Urothelium cell line (cell line): ENCODE measurements around the gene CCDC81.

Experiments used
- DNase-seq: peaks from one replicate; pipeline ENCODE4 v3.0.0; 2011; ENCODE audit warnings: low spot score, mixed read lengths
- FAIRE-seq: peaks from 2 replicates; lab custom pipeline; 2011; peaks lifted over from hg19 to GRCh38; lab: Jason Lieb, UNC

CCDC81 gene

DNA sequence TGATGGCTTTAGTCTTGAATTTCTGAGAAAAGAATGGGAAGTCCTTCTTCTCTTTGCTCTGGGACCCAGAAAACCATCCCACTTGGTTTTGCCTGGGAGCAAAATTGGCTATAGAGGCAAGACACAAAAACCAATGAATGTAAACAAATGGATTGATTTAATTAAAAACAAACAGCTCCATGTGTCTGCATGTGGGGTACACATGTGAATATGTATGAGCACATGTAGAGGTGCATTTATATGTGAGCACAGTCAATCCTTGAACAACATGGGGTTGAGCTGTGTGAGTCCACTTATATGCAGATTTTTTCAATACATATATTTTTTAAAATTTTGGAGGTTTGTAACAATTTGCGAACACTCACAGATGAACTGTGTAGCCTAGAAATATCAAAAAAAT lies 87.2 kb downstream of the CCDC81 start:
- DNase-seq = no peak
- FAIRE-seq = no peak

DNA sequence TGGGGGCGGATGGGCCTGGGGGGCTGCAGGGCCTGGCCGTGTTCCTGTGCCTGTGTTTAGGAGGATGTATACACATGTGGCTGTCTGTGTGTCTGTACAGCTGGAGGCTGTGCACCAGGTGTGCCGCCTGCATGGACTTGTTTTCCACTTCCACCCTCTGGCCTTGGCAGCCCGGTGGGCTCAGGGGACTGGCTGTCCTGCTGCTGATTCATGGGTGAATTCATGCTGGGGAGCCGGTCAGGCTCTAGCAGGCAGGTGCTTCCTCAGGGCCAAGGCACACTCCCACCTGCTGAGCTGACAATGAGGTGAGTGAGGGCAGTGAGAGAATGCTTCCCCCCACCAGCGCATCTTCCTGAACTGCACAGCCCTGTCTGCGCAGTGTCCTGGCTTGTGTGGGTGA lies 88.4 kb downstream of the CCDC81 start:
- no peak for FAIRE-seq
- no peak for DNase-seq

DNA sequence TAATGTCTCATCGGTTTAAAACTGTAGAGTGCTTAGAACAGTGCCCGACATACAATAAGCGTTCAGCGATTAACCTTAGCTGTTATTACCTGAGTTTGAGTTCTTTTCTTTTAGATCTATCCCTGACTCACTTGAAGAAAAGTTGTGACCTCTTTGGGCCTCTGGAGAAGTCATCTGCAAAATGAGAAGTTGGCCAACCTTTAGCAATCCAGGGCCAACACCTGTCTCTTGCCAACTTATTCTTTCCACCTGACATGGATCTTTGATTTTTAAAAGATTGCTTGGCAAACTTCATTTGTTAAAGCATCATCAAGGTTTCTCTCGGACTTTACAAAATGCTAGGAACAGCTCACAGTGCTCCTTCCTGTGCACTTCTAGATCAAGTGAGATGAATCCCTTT lies 89.3 kb downstream of the CCDC81 start:
- no peak for DNase-seq
- FAIRE-seq = no peak

DNA sequence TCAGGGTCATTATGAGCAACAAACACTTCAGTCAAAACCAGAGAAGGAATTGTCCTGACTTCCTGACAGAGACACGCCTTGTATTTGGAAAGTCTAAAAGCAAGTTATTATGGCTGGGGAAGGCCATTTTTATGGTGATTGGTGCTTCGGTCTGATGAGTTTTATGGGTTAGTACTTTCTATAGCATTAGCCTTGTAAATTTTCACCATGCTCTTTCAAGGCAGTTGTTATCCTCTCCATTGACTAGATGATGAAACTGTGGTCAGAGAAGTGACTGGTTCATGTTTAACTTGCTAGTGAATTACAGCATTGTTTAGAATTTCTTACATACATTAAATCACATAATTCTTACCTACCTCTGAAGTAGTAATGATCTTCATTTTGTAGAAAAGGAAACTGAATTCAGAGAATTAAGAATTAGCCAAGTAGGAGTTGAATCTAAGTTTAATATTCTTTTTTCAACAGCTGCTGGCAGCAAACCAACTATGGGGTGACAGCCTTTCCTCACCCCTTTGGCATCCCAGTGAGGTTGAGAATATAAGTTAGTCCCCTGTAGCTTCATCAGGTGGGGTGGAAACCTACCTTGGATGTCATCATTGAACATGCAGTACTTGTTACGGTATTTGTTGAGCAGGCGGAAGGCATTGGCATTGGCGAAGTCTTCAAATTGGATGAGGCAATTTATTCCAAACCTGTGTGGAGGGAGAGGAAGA lies 90.0 kb downstream of the CCDC81 start:
- DNase-seq (no peak), FAIRE-seq (no peak)

DNA sequence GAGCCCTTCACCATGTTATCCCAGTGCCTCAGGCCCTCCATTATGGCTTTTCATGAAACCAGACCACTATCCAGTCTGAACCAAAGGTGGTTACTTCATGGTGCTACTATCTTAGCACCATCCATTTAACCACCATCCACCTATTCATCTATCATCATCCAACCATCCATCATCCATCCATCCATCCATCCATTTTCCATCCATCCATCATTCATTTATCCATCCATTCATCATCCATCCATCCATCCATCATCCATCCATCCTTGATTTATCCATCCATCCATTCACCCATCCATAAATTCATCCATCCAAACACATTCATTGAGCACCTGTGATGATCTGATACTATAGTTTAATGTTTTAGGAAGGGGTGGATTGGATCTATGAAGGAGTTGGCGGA lies 93.5 kb downstream of the CCDC81 start:
- no peak for DNase-seq
- FAIRE-seq = no peak

DNA sequence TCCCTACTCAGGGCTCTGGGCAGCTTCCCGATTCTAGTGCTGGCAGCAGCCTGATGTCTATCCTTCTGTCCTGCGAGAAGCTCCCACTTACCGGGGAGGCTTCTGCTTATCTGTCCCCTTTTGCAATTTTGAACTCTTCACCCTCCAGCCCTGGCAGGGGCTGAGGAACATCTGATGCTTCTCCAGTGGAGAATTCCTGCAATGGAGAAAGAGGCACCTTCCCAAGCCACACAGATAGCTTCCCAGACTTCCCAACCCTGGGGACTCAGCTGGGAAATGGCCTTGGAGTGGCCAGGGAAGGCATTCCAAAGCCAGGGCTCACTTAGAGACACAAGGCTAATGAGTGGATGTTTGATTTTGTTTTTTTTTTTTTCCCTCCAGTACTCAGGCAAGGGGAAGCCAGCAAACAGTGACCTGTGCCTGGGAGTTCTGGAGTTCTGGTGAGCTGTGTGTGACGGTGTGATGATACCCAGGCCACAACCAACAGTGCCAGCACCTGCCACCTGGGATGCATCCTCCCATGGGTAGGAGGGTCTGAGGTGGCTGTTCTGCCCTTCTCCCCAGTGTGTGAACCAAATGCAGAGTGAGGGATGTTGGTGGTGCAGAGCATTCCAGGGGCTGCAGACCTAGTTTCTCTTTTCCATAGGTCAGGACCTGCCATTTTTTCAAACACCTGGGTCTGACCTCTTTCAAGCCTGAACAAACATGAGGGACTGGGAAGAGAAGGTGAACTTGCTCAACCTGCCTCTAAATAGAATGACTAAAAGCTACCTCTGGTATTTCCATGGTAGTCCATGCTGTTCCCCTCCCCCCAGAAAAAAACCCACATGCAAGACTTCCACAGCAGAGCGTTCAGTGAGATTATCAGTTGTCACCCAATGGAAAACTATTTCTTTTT lies 95.1 kb downstream of the CCDC81 start:
- FAIRE-seq = no peak
- no peak for DNase-seq
